ENCODE data around the gene SREBF2. TPM values are rescaled to one million over a fixed set of nuclear protein-coding genes. Genes with fewer than 3 reads are reported as not detected.
"Not testable (repeated sequence)": the region's sequence is repeated elsewhere in the genome, so short reads cannot be mapped to it uniquely, and the experiment has no call there.

Gene SREBF2
- total RNA-seq, 1 experiment from 2014 or later: 19.7 TPM

DNA sequence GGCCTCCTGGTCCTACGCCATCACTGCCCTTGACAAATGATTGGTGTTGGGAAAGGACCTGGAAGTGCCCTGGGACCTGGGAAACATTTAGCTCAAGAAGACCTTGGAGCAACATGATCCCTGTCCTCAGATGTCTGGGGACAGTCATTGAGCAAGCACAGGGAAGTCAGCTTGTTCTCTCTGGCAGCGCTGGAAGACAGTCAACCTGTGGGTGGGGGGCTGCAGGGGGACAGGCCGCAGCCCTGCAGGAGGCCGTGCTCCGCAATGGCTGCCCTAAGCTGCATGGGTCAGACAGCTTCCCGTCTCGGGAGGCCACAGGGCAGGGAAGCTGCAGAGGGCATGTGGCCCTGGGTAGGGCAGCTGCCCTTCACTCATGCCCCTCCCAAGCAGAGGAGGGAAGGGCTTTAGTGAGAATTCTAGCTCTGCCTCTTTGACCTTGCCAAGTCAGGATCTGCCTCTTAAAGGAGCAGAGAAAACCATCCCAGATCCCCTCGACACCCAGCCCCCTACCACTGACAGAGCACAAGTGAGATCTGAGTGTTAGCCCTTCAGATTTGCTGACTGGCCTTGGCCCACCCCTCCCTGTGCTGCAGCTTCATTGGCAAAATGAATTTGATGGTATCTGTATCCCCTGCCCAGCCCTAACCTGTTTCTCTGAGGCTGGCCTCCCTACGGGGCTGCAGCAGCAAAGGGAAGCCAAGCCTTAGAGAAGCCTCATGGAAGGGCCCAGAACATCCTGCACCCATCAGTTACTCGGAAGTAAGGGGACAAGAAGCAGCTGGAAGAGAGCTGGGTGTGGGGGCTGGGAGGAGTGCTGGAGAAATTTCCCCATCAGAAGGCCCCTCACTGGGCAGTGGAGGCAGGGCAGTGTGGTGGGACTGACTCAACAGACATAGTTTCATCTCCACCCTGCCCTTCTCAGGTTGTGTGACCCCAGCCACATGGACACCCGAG, 6.2 kb upstream of the SREBF2 start:
- no peaks in the 10 kb centered on the region for H3K9me3 ChIP-seq (replicated peaks)
- DNase-seq (ENCODE audit: low read depth in 1 of 2, low spot score in 2 of 2): no peak
- H3K27me3 ChIP-seq (replicated peaks): no peaks in the 10 kb centered on the region
- no peak overlapping the region for H3K27ac ChIP-seq
- H3K4me3 ChIP-seq: no peak overlapping the region
- no peaks in the 10 kb centered on the region for H3K4me1 ChIP-seq (replicated peaks)
- peaks cover 5% of the 10 kb centered on the region for H3K36me3 ChIP-seq

DNA sequence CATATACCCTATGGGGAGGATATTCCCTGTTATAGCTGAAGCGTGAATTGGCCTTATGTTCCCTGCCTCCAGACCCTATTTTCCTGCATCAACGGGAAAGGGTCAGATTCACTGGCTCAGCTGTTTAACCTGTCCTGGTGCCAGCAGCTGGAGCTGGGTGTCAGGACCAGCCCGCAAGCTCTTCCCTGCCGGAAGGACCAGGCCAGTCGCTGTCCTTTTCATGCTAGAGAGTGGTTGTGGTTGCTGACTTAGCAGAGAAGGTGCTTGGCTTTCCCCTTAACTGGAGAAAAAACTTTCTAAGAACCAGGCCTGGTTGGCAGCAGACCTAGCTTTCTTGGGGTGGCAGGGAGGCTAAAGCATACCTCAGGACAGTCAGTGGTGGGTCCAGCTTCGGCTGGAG, 5.2 kb upstream of the SREBF2 start:
- DNase-seq (ENCODE audit: low read depth in 1 of 2, low spot score in 2 of 2): no peak
- no peak overlapping the region for H3K4me3 ChIP-seq
- no peaks in the 10 kb centered on the region for H3K9me3 ChIP-seq (replicated peaks)
- peaks cover 5% of the 10 kb centered on the region for H3K36me3 ChIP-seq
- H3K27ac ChIP-seq: no peak overlapping the region
- peaks cover 6% of the 10 kb centered on the region for H3K4me1 ChIP-seq (replicated peaks)
- no peaks in the 10 kb centered on the region for H3K27me3 ChIP-seq (replicated peaks)

DNA sequence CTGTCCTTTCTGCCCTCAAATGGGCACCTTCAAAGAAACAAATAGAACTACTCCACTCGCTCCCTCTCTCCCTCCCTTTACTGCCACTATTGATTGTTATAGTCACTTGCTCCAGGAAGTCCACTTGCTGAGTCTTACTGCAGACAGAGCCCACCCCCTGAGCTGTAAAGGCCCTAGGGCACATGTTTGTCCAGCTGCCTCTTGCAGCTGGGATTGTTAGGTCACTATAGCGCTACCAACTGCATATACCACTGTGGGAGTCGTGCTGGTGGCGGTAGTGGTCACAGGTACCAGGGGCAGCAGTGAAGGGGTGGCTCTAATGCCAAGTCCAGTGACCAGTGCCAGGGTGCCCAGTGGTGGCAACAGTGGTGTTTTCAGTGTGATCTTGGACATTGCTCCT, 4.4 kb upstream of the SREBF2 start:
- Histone ChIP-seq H3K4me1 (replicated peaks) (peaks cover 9% of the 10 kb centered on the region), H3K27ac (no peak overlapping the region), H3K27me3 (replicated peaks) (no peaks in the 10 kb centered on the region), H3K36me3 (peaks cover 5% of the 10 kb centered on the region), H3K9me3 (replicated peaks) (no peaks in the 10 kb centered on the region), H3K4me3 (no peak overlapping the region)
- DNase-seq (ENCODE audit: low read depth in 1 of 2, low spot score in 2 of 2): no peak

DNA sequence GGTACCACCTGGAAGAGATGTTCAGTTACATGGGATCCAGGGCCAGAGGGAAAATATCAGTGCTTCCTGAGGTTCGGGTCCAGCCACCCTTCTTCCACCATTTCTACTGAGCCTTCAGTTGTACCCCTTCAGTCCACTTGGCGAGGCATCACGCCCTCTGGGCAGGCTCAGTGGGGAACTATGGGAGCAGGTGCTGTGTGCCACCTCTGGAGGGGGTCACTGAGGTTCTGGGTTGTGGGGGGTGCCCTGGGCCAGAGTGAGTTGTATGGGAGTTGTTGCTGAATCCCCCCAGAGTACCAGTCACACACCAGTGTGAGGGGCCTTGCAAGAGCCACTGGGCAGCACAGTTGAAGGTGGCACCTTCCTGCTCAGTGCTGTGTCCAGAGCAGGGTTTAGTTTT, 2.7 kb upstream of the SREBF2 start:
- H3K36me3 ChIP-seq: peaks cover 10% of the 10 kb centered on the region
- H3K4me1 ChIP-seq (replicated peaks): peaks cover 13% of the 10 kb centered on the region
- no peak overlapping the region for H3K27ac ChIP-seq
- DNase-seq (ENCODE audit: low read depth in 1 of 2, low spot score in 2 of 2): no peak
- H3K27me3 ChIP-seq (replicated peaks): no peaks in the 10 kb centered on the region
- no peaks in the 10 kb centered on the region for H3K9me3 ChIP-seq (replicated peaks)
- no peak overlapping the region for H3K4me3 ChIP-seq

DNA sequence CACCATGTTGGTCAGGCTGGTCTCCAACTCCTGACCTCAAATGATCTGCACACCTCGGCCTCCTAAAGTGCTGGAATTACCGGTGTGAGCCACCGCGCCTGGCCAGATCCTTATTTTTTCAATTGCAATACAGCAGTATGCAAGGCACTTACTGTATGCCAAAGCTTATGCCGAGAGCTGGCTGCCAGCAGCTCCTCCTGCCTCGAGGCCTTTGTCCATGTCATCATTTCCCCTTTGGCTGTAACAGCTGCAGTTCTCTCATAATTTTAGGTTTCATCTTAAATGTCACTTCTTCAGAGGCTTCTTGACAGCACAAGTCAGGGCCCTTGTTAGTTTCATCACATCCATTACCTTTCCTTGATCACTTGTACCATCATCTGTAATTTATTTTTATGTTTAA, 1.5 kb upstream of the SREBF2 start:
- no peaks in the 10 kb centered on the region for H3K27me3 ChIP-seq (replicated peaks)
- peaks cover 16% of the 10 kb centered on the region for H3K36me3 ChIP-seq
- DNase-seq (ENCODE audit: low read depth in 1 of 2, low spot score in 2 of 2): no peak
- H3K27ac ChIP-seq: no peak overlapping the region
- peaks cover 13% of the 10 kb centered on the region for H3K4me1 ChIP-seq (replicated peaks)
- no peak overlapping the region for H3K4me3 ChIP-seq
- no peaks in the 10 kb centered on the region for H3K9me3 ChIP-seq (replicated peaks)

DNA sequence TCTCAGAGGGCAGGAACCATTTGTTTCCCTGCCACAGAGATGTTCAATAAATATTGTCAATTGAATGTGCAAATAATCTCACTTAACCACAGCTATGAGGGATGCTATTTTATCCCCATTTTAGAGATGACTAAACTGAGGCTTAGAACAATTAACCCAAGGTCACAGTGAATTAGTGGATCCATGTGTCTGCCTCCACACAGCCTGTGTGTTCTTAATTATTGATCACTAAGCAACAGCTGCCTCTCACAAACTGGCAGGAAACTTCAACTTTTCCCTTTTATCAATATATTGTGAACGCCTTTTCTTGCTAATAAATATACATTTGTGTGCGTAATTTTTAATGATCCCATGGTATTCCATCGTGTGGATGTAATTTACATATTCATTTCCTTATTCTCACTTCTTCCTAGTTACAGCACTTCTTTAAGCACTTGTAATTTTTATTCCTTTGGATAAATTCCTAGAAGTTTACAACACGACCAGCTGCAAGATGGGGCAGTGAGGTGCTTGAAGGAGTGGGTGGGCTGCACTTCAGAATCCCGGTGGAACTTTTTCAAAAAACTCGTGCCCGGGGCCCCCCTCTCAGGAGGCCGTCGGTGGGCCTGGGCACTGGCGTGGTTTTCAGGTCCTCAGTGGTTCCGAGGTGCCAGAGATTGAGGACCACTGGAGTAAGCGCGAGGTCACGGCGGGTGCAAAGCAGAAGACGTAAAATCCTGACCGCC, 915 bp upstream of the SREBF2 start:
- H3K36me3 ChIP-seq: peaks cover 20% of the 10 kb centered on the region
- H3K4me1 ChIP-seq (replicated peaks): peaks cover 13% of the 10 kb centered on the region
- DNase-seq (ENCODE audit: low read depth in 1 of 2, low spot score in 2 of 2): no peak
- H3K9me3 ChIP-seq (replicated peaks): no peaks in the 10 kb centered on the region
- H3K27me3 ChIP-seq (replicated peaks): no peaks in the 10 kb centered on the region
- peak overlapping the region; percentile 67 for H3K4me3 ChIP-seq
- H3K27ac ChIP-seq: peak overlapping the region; percentile 46

- H3K36me3 ChIP-seq: peaks cover 20% of the 10 kb centered on the region
- peak overlapping the region; percentile 58 for H3K27ac ChIP-seq
- peak overlapping the region; percentile 67 for H3K4me3 ChIP-seq
- peaks cover 13% of the 10 kb centered on the region for H3K4me1 ChIP-seq (replicated peaks)
- no peaks in the 10 kb centered on the region for H3K9me3 ChIP-seq (replicated peaks)
- DNase-seq (ENCODE audit: low read depth in 1 of 2, low spot score in 2 of 2): peak in 1 of 2 experiments; percentile 52
- no peaks in the 10 kb centered on the region for H3K27me3 ChIP-seq (replicated peaks)
These were observed 582 bp downstream of the SREBF2 start for GRCh38 chr22:41833369-41834004.

DNA sequence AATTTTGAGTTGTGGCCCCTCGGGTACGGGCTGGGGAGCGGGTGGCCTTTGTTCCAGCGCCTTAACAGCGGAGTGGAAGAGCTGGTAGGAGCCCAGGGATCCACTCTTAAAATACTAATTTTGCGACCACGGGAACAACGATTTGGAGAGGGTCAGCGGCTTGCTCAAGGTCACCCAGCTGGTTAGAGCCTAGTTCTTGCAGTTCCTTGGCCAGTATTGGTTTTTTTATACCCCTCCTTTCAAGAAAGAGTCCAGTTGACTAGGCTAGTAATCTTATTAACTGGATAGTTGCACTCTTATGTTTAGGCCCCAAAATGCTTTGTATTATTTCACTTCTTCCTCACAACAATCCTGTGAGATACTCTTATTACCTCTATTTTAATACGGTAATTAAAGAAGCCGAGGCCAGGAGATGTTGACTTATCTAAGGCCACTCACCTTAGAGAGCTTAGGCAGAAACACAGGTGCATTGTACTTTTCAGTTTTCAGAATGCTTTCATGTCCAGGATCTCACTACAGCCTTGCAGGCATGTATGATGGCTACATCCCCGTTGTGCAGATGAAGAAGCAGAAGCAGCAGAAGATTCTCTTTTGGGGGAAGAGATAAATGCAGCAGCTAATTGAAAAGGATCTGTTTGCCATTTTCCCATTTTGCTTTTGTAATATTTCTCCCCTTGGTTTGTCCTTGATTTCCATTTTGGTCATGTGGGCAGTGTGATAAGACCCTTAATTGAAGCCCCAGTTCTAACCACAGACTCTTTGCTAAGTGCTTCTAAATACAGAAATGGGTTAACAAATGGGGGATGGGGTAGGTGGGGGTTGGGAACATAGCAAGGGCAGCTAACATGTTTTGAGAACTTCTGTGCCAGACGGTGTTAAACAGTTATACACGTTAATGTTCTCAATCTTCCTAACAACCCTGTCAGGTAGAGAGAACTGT, 1.4 kb downstream of the SREBF2 start:
- H3K9me3 ChIP-seq (replicated peaks): no peaks in the 10 kb centered on the region
- no peaks in the 10 kb centered on the region for H3K27me3 ChIP-seq (replicated peaks)
- H3K4me1 ChIP-seq (replicated peaks): peaks cover 13% of the 10 kb centered on the region
- H3K4me3 ChIP-seq: peak overlapping the region; percentile 67
- H3K36me3 ChIP-seq: peaks cover 20% of the 10 kb centered on the region
- no peak overlapping the region for H3K27ac ChIP-seq
- DNase-seq (ENCODE audit: low read depth in 1 of 2, low spot score in 2 of 2): no peak

DNA sequence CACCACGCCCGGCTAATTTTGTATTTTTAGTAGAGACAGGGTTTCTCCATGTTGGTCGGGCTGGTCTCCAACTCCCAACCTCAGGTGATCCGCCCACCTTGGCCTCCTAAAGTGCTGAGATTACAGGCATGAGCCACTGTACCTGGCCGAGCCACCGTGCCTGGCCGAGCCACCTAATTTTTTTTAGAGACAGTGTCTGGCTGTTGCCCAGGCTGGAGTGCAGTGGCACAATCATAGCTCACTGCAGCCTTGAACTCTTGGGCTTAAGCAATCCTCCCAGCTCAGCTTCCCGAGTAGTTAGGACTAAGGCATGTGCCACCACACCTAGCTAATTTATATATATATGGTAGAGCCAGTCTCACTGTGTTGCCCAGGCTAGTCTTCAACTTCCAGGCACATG, 2.6 kb downstream of the SREBF2 start:
- DNase-seq (ENCODE audit: low read depth in 1 of 2, low spot score in 2 of 2); H3K9me3 ChIP-seq (replicated peaks); H3K4me3 ChIP-seq; H3K27ac ChIP-seq; H3K27me3 ChIP-seq (replicated peaks): not testable (repeated sequence)
- H3K36me3 ChIP-seq: peaks cover 20% of the 10 kb centered on the region
- peaks cover 13% of the 10 kb centered on the region for H3K4me1 ChIP-seq (replicated peaks)

DNA sequence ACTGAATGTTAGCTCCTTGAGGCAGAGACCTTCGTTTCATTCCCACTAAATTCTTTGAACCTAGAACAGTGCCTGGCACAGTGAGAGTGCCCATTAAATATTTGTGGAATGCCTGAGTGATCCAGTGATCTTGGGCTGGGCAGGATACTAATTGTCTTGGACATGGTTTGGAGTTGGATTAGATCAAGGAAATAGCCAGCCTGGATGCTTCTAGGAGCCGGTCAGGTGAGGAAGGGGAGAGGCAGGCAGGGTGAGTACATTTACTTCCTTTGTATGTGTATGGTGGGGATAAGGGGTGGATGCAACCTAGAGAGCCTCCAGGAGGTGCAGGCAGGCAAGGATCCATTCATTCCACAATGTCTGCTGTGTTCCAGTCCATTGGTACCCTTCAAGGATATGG, 3.6 kb downstream of the SREBF2 start:
- H3K4me1 ChIP-seq (replicated peaks): peaks cover 13% of the 10 kb centered on the region
- H3K27me3 ChIP-seq (replicated peaks): no peaks in the 10 kb centered on the region
- H3K36me3 ChIP-seq: peaks cover 20% of the 10 kb centered on the region
- no peak overlapping the region for H3K27ac ChIP-seq
- H3K4me3 ChIP-seq: no peak overlapping the region
- DNase-seq (ENCODE audit: low read depth in 1 of 2, low spot score in 2 of 2): no peak
- H3K9me3 ChIP-seq (replicated peaks): no peaks in the 10 kb centered on the region

- no peaks in the 10 kb centered on the region for H3K9me3 ChIP-seq (replicated peaks)
- no peak overlapping the region for H3K4me3 ChIP-seq
- H3K27me3 ChIP-seq (replicated peaks): no peaks in the 10 kb centered on the region
- H3K36me3 ChIP-seq: peaks cover 22% of the 10 kb centered on the region
- H3K4me1 ChIP-seq (replicated peaks): no peaks in the 10 kb centered on the region
- no peak for DNase-seq (ENCODE audit: low read depth in 1 of 2, low spot score in 2 of 2)
- H3K27ac ChIP-seq: no peak overlapping the region
These were observed 6.1 kb downstream of the SREBF2 start for GRCh38 chr22:41838842-41839618.

GRCh38 chr22:41840216-41840615, 7.3 kb downstream of the SREBF2 start:
- no peak overlapping the region for H3K27ac ChIP-seq
- DNase-seq (ENCODE audit: low read depth in 1 of 2, low spot score in 2 of 2): no peak
- no peak overlapping the region for H3K4me3 ChIP-seq
- peaks cover 15% of the 10 kb centered on the region for H3K36me3 ChIP-seq
- no peaks in the 10 kb centered on the region for H3K9me3 ChIP-seq (replicated peaks)
- H3K27me3 ChIP-seq (replicated peaks): no peaks in the 10 kb centered on the region
- H3K4me1 ChIP-seq (replicated peaks): no peaks in the 10 kb centered on the region

All from SJSA1 (cell line).